Central memory CD8-positive, alpha-beta T cell (primary cell): Measurements from ENCODE around the gene CLEC16A.

Experiments used
- ATAC-seq: fragments of 150-1000 bp; cut with Tn5 transposase; replicated peaks from 2 replicates; pipeline ENCODE4 v1.10.0; 2022; ENCODE audit warnings: mild to moderate bottlenecking, moderate FRiP score, moderate number of reproducible peaks; ENCODE audit not compliant: poor library complexity, severe bottlenecking; ENCODE audit errors: extremely low read depth
- DNase-seq, 2 donors: peaks; one replicate each; pipeline ENCODE4 v3.0.0; 2021; ENCODE audit warnings: low spot score in 2 of 2
- H3K27ac Mint-ChIP-seq: one replicate; pipeline ENCODE4 v1.8.0; 2022; ENCODE audit warnings: low read depth, mild to moderate bottlenecking, moderate library complexity, mixed read lengths
- H3K27me3 Mint-ChIP-seq: one replicate; pipeline ENCODE4 v1.8.0; 2022; ENCODE audit warnings: mixed read lengths
- H3K36me3 Mint-ChIP-seq: one replicate; pipeline ENCODE4 v1.8.0; 2022; ENCODE audit warnings: mild to moderate bottlenecking, moderate library complexity, mixed read lengths; ENCODE audit not compliant: insufficient read depth
- H3K4me1 Mint-ChIP-seq: one replicate; pipeline ENCODE4 v1.8.0; 2022; ENCODE audit warnings: mixed read lengths
- H3K4me3 Mint-ChIP-seq: one replicate; pipeline ENCODE4 v1.8.0; 2022; ENCODE audit warnings: mild to moderate bottlenecking, moderate library complexity, mixed read lengths
- H3K9me3 Mint-ChIP-seq: one replicate; pipeline ENCODE4 v1.8.0; 2022; ENCODE audit warnings: mixed read lengths

The CLEC16A gene

GRCh38 chr16:11023262-11024039 is 79.1 kb downstream of the CLEC16A start:
- H3K36me3 Mint-ChIP-seq = peaks cover 31% of the 10 kb centered on the region
- no peaks in the 10 kb centered on the region for H3K27me3 Mint-ChIP-seq
- ATAC-seq (no peak), DNase-seq (no peak)
- H3K4me1 Mint-ChIP-seq = no peaks in the 10 kb centered on the region
- H3K27ac Mint-ChIP-seq = no peak overlapping the region
- H3K4me3 Mint-ChIP-seq = no peak overlapping the region
- peaks cover 6% of the 10 kb centered on the region for H3K9me3 Mint-ChIP-seq

- no peaks in the 10 kb centered on the region for H3K27me3 Mint-ChIP-seq
- no peak for ATAC-seq
- H3K9me3 Mint-ChIP-seq = peaks cover 15% of the 10 kb centered on the region
- DNase-seq = no peak
- no peak overlapping the region for H3K27ac Mint-ChIP-seq
- peaks cover 7% of the 10 kb centered on the region for H3K4me1 Mint-ChIP-seq
- H3K4me3 Mint-ChIP-seq = no peak overlapping the region
- H3K36me3 Mint-ChIP-seq = peaks cover 35% of the 10 kb centered on the region
These were observed 80.1 kb downstream of the CLEC16A start for GRCh38 chr16:11024333-11025053.

- H3K9me3 Mint-ChIP-seq = peaks cover 15% of the 10 kb centered on the region
- no peak overlapping the region for H3K27ac Mint-ChIP-seq
- no peak for DNase-seq
- no peak for ATAC-seq
- H3K27me3 Mint-ChIP-seq = no peaks in the 10 kb centered on the region
- no peak overlapping the region for H3K4me3 Mint-ChIP-seq
- H3K4me1 Mint-ChIP-seq = peaks cover 12% of the 10 kb centered on the region
- peaks cover 37% of the 10 kb centered on the region for H3K36me3 Mint-ChIP-seq
These were observed 80.8 kb downstream of the CLEC16A start for GRCh38 chr16:11025120-11025531.

GRCh38 chr16:11029948-11030347 is 85.6 kb downstream of the CLEC16A start:
- H3K9me3 Mint-ChIP-seq = peaks cover 15% of the 10 kb centered on the region
- H3K4me1 Mint-ChIP-seq = peaks cover 18% of the 10 kb centered on the region
- H3K27me3 Mint-ChIP-seq = no peaks in the 10 kb centered on the region
- H3K27ac Mint-ChIP-seq = no peak overlapping the region
- no peak for ATAC-seq
- H3K36me3 Mint-ChIP-seq = peaks cover 28% of the 10 kb centered on the region
- no peak overlapping the region for H3K4me3 Mint-ChIP-seq
- DNase-seq = no peak

DNA sequence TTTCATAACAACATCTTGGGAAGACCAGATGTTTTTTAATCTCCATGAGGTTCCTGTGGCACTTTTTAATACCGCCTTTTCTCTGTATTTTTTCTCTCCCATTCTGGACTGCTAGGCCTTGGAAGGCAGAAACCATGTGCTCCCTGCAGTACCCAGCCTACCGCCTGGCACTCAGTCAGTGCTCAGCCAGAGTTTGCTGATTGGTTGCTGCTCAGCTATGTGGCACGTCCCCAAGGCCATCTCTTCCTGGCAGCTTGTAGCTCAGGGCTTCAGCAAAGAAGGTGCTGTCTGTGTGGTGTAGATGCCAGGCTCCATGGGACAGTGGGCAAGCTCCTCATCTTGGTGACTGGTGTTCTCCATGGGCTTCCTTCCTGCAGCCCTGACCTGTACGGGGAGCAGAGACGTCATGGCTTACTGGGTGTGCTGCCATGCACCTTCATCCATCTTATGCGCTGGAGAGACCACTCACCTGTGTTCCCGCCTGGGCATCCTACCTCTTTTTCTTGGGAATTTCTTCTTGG is 86.7 kb downstream of the CLEC16A start:
- no peaks in the 10 kb centered on the region for H3K27me3 Mint-ChIP-seq
- H3K27ac Mint-ChIP-seq = no peak overlapping the region
- H3K4me3 Mint-ChIP-seq = no peak overlapping the region
- DNase-seq (no peak), ATAC-seq (no peak)
- H3K9me3 Mint-ChIP-seq = peaks cover 10% of the 10 kb centered on the region
- peaks cover 28% of the 10 kb centered on the region for H3K36me3 Mint-ChIP-seq
- peaks cover 18% of the 10 kb centered on the region for H3K4me1 Mint-ChIP-seq

GRCh38 chr16:11032000-11032921 is 87.9 kb downstream of the CLEC16A start:
- Mint-ChIP-seq H3K27me3 (no peaks in the 10 kb centered on the region), H3K4me1 (peaks cover 18% of the 10 kb centered on the region), H3K9me3 (peaks cover 10% of the 10 kb centered on the region), H3K27ac (no peak overlapping the region), H3K36me3 (peaks cover 21% of the 10 kb centered on the region), H3K4me3 (no peak overlapping the region)
- ATAC-seq (no peak), DNase-seq (no peak)

DNA sequence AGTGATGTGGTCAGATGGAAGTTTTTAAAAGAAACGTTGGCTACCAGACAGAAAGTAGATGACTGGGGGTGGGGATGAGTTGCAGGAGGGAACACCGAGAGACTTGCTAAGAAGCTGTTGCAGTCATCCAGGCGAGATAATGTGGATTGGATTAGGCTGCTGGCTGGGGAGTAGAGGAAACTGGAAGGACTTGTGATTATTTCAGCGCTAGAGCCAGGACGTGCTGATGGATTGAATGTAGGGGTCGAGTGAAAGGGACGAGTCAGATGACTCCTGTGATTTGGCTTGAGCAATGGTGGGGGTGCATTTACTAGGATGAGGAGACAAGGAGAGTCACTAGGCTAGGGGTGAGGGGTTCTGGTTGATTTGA is 88.5 kb downstream of the CLEC16A start:
- H3K9me3 Mint-ChIP-seq = peaks cover 10% of the 10 kb centered on the region
- H3K27me3 Mint-ChIP-seq = no peaks in the 10 kb centered on the region
- no peak for DNase-seq
- no peak overlapping the region for H3K4me3 Mint-ChIP-seq
- H3K36me3 Mint-ChIP-seq = peaks cover 17% of the 10 kb centered on the region
- H3K4me1 Mint-ChIP-seq = peaks cover 18% of the 10 kb centered on the region
- ATAC-seq = no peak
- no peak overlapping the region for H3K27ac Mint-ChIP-seq

- no peak overlapping the region for H3K4me3 Mint-ChIP-seq
- H3K36me3 Mint-ChIP-seq = peaks cover 16% of the 10 kb centered on the region
- H3K27me3 Mint-ChIP-seq = no peaks in the 10 kb centered on the region
- H3K27ac Mint-ChIP-seq = no peak overlapping the region
- H3K4me1 Mint-ChIP-seq = peaks cover 18% of the 10 kb centered on the region
- ATAC-seq (no peak), DNase-seq (no peak)
- peaks cover 7% of the 10 kb centered on the region for H3K9me3 Mint-ChIP-seq
These were observed 89.5 kb downstream of the CLEC16A start for GRCh38 chr16:11033629-11034420.

GRCh38 chr16:11034481-11034931 is 90.1 kb downstream of the CLEC16A start:
- Mint-ChIP-seq H3K4me1 (peaks cover 11% of the 10 kb centered on the region), H3K9me3 (peaks cover under 1% of the 10 kb centered on the region), H3K27ac (no peak overlapping the region), H3K36me3 (peaks cover 17% of the 10 kb centered on the region), H3K4me3 (no peak overlapping the region), H3K27me3 (no peaks in the 10 kb centered on the region)
- DNase-seq = no peak
- ATAC-seq = no peak

DNA sequence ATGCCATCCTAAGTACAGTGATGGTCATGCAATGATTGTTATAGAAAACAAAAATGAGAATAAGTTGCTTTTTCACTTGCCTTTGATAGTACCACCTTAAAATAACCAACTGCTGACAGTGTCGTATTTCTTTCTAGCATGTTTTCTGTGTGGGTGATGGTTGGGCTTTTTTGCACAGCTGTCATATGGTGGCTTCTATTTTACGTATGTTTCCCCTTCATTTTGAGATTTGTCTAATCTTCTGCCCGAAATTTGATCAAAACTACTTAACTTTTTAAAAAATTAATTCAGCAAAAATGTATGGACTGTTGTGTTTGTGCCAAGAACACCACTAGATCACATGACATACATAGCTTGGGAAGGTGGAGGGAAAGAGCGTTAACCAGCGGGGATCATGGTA is 90.7 kb downstream of the CLEC16A start:
- no peak for ATAC-seq
- peaks cover 6% of the 10 kb centered on the region for H3K4me1 Mint-ChIP-seq
- no peak overlapping the region for H3K27ac Mint-ChIP-seq
- no peak for DNase-seq
- H3K27me3 Mint-ChIP-seq = no peaks in the 10 kb centered on the region
- H3K9me3 Mint-ChIP-seq = no peaks in the 10 kb centered on the region
- H3K4me3 Mint-ChIP-seq = no peak overlapping the region
- peaks cover 16% of the 10 kb centered on the region for H3K36me3 Mint-ChIP-seq

- H3K27ac Mint-ChIP-seq = peak overlapping the region; percentile 41
- H3K36me3 Mint-ChIP-seq = peaks cover 21% of the 10 kb centered on the region
- no peak for DNase-seq
- no peak overlapping the region for H3K4me3 Mint-ChIP-seq
- no peaks in the 10 kb centered on the region for H3K27me3 Mint-ChIP-seq
- H3K4me1 Mint-ChIP-seq = peaks cover 6% of the 10 kb centered on the region
- ATAC-seq = no peak
- no peaks in the 10 kb centered on the region for H3K9me3 Mint-ChIP-seq
These were observed 91.7 kb downstream of the CLEC16A start for GRCh38 chr16:11036040-11036439.
